Left cardiac atrium (tissue), 4 donors: Measurements from ENCODE around the gene SH2D5. TPM values are rescaled to one million over a fixed set of nuclear protein-coding genes. Genes with fewer than 3 reads are reported as not detected.

Experiments
- ATAC-seq, 2 donors: fragments of 200-7000 bp; cut with Tn5 transposase; one replicate each; pipeline ENCODE4 v1.9.1; 2020; ENCODE audit warnings: mild to moderate bottlenecking in 2 of 2, moderate library complexity in 2 of 2
- DNase-seq: peaks from one replicate; pipeline ENCODE4 v3.0.0-alpha.2; 2020
- intact Hi-C, 2 donors: fragments of 100-400 bp; cut with DNase I; formaldehyde crosslinking; loops; one replicate each; pipeline versions ENCODE4 v1.14.1 to v1.15.1; 2022 to 2023
- long read RNA-seq: library from polyadenylated mRNA; unstranded; transcript quantifications from one replicate; pipeline ENCODE4 v2.0.0, GENCODE V29; 2021
- total RNA-seq, 2 donors: library from RNA; stranded (reverse); fragmentation: NEBNext Ultra II Directional; extraction: Animal tissue kit (Norgen Biotek cat#: 25700); gene quantifications; one replicate each; pipeline ENCODE4 v1.2.1, GENCODE V29; 2021
- donor health status: DM: no; HTN: yes; CAD: no.
- donor health status: DM: no; HTN: yes; CAD: no; lungs with severe emphysema.
- donor health status: DM: yes; HTN: yes; CAD: no.
- donor health status: Dilated cardiomyopathy.

Gene SH2D5
- under 1 TPM; 0.18 to 0.44 TPM for total RNA-seq
- long read RNA-seq, partial matches to known transcripts = 0 of 1 reads
- long read RNA-seq, other reads (novel, unspliced or antisense) = 0 of 1 reads

DNA sequence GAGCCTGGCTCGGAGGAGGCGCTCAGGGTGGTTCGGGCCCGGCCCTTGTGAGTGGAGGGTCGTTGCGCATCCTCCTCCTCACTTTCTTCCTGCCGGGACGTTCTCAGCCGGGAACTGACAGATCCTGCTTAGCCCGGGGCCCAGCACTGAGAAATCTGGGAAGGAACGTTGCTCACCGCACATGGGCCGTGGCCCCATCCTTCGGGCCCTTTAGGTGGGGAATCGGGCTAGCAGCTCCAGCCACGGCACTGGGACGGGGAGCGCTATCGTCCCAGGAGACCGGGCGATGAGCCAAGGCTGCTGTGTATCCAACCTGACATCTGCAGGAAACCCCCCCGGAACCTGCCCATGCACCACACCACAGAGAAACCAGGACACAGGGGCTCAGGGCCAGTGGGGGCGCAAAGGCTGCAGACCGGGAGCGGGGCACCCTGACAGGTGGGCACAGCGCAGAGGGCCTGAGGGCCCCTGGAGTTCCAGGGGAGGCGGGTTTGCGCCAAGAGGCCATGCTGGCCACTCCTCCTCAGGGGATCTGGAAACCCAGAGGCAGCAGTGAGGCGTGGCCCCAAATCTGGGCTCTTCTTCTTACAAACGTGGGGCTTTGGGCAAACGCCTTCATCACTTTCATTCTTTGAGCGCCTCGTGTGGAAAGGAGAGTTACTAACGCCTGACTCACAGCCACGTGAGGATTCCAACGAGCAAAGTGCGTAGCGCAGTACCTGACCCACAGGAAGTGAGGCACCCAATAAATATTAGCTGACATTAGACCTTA lies at the start of gene SH2D5:
TSS of gene SH2D5 (minus strand) at position 116 of the 772 bp plus-strand sequence. CDS start 4,659 bp downstream, outside the sequence.
- ATAC-seq (peak; percentile 66 to 83), DNase-seq (peak; percentile 75)
- intact Hi-C loops = no loop called here

DNA sequence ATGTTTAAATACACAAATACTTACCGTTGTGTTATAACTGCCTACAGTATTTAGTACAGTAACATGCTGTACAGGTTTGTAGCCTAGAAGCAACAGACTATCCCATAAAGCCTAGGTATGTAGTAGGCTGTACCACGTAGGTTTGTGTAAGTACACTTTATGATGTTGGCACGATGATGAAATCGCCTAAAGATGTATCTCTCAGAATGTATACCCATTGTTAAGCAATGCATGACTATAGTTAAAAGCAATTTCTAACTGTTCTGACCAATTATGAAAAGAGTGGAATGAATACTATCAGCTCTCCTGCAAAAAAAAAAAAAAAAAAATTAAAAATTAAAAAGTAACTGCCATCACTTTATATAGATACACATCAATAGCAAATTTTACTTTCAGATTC lies 43.2 kb upstream of the SH2D5 start:
- DNase-seq = no peak
- intact Hi-C loops = no loop called here
- no peak for ATAC-seq

DNA sequence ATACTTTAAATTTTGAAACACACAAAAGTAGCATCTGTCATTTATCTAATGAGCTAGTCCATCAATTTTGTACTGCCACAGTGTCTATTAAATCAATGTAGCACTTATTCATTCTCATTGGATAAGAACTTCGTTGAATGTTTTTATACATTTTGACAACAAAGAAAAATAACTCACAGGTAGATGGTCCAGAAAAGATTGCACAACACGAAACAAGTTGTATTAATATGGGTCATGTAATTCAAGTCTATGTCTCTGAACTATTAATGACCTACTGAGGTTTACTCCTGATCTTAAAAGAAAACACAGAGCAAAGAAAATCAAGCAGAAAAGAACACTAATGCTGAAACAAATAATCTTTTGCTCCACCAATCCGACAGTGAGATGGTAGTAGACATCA lies 39.3 kb upstream of the SH2D5 start:
- ATAC-seq (no peak), DNase-seq (no peak)
- intact Hi-C loops = no loop called here

DNA sequence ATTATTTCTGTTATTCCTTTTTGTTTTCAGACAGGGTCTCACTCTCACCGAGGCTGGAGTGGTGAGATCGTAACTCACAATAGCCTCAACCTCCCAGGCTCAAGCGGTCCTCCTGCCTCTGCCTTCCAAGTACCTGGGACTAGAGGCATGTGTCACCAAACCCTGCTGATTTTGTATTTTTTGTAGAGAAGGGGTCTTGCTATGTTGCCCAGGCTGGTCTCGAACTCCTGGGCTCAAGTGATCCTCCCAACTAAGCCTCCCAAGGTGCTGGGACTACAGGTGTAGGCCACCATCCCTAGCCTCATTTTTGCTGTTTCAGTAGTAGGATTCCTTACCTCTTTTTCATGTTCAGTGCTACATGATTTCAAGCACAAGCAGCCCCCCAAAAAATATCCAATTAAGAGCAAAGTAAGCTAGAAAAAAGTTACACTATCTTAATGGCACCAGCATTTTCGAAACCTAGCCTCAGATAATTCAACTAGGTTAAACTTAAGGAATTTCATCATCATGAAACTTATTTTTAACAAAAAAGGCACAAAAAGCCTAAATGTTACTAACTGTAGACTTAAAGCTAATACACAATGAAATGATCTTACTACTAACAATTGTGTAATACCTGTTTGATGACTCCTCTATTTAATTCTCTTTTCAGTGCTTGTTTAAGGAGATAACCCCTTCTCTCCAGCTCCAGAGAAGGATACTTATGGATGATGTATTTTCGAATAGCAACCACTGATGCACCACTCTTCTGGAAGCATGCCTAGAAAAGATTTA lies 38.0 kb upstream of the SH2D5 start:
- no peak for DNase-seq

DNA sequence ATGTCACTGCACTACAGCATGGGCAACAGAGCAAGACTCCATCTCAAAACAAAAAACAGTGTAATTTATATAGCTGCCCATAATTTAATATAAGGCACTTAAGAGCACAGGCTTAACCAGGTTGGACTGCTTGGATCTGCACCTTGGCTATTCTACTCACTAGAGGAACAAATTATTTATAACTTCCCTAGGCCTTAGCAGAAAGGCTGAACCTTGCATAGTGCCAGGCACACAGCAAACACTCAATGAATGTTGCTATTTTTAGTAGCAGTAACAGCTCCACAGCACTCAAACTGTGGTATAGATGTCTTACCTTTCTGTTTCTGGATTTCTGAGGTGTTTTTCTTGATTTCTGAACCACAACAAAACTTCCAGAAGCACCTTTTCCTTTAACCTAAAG lies 34.8 kb upstream of the SH2D5 start:
- peak in 1 of 2 donors; percentile 29 for ATAC-seq
- intact Hi-C loops = no loop called here

More for the DNA sequence above, 38.0 kb upstream of the SH2D5 start:
- intact Hi-C loops = no loop called here
- no peak for ATAC-seq

DNA sequence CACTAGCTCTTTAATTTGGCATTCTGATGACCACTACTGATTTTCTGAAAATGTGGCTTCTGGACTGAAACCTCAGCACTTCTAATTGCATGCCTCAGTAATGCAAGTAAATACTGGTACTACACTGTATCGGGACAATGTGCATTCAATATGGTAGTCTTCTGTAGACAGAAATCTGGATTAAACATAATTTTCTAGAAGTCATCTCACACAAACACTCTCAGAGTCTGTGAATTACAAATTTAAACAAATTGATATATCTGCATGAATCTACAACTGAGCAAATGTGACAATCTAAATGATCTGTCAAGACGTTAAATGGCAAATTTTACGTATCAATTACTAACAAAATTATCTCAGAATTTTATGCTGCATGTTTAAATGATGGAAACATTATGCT lies 30.9 kb upstream of the SH2D5 start:
- intact Hi-C loops = no loop called here
- no peak for ATAC-seq
- no peak for DNase-seq

More for the DNA sequence above, 34.8 kb upstream of the SH2D5 start:
- DNase-seq = no peak

DNA sequence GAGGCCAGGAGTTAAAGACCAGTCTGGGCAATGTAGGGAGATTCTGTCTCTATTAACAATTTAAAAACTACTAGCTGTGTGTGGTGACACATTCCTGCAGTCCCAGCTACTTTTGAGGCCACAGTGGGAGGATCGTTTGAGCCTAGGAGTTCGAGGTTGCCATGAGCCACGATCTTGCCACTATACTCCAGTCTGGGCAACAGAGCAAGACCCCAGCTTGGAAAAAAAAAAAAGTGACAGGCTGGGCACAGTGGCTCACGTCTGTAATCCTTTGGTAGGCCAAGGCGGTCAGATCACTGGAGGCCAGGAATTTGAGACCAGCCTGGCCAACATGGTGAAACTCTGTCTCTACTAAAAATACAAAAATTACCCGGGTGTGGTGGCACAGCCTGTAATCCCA lies 27.8 kb upstream of the SH2D5 start:
- no peak for DNase-seq
- no peak for ATAC-seq
- intact Hi-C loops = no loop called here

DNA sequence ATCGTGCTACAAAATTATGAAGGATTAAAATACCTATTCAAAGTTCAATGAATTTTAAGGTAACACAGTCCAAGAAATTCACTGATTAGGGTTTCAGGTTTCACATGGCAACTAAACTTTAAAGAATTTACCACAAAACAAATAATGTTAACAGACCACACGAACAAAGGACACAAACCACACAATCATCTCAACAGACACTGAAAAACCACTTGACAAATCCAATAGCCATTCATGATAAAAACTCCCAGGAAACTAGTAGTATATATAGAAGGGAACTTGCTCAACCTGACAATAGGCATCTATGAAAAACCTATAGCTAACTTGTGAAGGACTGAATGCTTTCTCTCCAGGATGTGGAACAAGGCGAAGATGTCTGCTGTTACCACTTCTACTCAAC lies 21.1 kb upstream of the SH2D5 start:
- ATAC-seq (no peak), DNase-seq (no peak)
- intact Hi-C loops = no loop called here

DNA sequence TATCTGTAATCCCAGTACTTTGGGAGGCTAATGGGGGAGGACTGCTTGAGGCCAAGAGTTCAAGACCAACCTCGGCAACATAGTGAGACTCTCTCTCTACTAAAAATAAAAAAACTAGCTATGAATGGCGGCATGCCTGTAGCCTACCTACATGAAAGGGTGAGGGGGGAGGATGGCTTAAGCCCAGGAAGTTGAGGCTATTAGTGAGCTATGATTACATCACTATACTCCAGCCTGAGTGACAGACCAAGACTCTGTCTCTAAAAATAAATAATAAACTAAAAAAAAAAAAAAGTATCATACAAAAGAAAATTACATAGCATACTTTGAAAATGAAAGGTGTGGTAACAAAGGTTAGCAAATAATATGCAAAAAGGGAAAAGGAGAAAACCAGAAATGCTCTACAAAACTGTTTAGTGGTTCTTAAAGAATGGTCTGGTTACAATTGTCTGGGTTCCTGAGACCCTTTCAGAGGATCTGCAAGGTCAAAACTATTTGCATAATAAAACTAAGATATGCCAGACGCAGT lies 19.0 kb upstream of the SH2D5 start:
- ATAC-seq = no peak
- intact Hi-C loops = no loop called here

DNA sequence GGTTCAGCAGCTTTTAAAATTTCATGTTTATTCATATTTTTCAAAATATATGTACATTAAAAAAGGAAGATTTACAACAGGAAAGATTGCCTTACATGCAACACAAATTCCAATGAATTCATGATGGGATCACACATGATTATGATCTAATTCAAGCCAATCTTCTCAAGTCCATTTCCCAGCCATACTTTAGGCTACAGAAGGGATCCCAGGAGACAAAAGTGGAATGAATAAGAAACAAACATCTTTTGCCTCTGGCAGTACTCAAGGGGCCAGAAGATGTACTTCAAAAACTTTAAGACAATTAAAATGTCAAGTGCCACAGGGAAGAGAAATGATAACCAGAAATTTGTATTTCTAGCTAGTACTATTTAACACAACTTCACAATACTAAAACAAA lies 10.2 kb upstream of the SH2D5 start:
- intact Hi-C loops = no loop called here
- ATAC-seq (no peak), DNase-seq (no peak)

More for the DNA sequence above, 19.0 kb upstream of the SH2D5 start:
- no peak for DNase-seq

DNA sequence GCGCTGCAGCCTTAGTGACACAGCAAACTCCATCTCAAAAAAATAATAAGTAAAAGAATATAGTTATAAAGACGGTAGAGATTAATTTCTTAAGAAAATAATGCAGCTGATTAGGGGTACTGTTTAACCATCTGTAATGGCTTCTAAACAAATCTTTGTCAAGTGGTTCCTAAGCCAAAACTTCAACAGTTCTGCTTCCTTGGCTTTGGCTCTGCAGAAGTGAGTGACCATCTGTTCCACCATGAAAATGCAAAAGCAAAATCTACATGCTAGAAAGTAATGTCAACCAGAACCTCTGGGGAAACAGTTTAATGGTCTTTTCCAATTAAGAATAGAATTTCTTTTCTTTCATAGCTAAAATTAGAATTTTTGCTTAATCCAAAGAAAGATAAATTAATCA lies 8.3 kb upstream of the SH2D5 start:
- ATAC-seq (no peak), DNase-seq (no peak)
- intact Hi-C loops = no loop called here

DNA sequence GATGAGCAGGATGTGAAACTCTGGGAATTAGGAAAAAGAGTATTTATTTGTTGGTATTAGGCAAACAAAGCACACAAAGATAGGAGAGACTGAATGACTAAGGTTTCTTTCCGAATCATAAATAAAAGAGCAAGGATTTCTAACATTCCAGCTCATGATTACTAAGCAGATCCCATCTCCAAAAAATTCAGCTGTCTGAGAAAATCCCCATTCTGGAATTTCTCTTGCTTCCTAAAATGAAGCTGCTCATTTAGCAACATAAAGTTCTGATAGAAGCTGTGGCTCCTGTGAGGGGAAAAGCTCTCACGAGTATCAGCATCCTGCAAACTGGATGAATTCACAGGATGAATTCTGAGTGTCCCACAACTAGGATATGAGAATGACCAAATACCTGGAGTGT lies 6.7 kb upstream of the SH2D5 start:
- ATAC-seq (no peak), DNase-seq (no peak)
- intact Hi-C loops = no loop called here

DNA sequence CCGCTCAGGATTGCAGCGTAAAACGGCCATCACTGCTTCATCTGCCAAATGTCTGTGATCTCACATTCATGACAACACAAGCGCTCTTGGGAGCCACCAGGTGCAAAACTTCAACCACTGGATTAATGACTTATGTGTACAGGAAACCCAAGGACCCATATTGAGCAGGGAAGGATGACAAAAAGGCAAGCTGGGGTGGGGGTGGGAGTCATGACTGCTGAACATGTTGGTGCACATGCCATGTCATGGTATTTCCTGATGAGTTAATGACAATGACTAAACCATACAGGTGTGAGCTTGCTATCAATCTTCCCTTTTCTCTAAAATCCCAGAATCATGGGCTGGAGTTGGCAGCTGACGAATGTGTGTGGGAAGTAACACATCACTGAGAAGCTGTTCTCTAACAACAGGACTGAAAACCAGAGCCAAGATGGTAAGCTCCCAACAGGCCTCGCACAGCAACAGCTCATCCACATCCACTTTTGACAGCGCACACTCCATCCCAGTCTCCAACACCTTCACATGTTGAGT lies 3.1 kb upstream of the SH2D5 start:
- DNase-seq (no peak), ATAC-seq (no peak)
- intact Hi-C loops = no loop called here

DNA sequence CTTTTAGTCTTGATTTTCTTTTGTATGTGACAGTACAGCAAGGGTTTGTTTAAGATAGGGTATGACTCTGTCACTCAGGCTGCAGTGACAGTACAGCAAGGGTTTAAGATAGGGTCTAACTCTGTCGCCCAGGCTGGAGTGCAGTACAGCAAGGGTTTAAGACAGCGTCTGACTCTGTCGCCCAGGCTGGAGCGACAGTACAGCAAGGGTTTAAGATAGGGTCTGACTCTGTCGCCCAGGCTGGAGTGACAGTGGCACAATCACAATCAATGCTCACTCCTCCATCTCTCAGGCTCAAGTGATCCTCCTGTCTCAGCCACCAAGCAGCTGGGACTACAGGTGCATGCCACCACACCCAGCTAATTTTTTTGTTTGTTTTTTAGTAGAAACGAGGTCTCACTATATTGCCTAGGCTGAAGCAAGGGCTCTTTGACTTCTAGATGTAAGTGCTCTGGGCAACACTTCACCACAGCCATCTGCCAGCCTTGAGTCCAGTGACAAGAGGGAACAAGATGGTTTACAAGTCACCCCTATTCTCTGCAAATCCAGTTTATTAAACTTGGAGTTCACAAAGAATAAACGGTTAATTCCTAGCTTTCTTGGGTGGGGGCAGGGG lies 965 bp upstream of the SH2D5 start:
- ATAC-seq (peak; percentile 1 to 9), DNase-seq (no peak)
- intact Hi-C loops = no loop called here

DNA sequence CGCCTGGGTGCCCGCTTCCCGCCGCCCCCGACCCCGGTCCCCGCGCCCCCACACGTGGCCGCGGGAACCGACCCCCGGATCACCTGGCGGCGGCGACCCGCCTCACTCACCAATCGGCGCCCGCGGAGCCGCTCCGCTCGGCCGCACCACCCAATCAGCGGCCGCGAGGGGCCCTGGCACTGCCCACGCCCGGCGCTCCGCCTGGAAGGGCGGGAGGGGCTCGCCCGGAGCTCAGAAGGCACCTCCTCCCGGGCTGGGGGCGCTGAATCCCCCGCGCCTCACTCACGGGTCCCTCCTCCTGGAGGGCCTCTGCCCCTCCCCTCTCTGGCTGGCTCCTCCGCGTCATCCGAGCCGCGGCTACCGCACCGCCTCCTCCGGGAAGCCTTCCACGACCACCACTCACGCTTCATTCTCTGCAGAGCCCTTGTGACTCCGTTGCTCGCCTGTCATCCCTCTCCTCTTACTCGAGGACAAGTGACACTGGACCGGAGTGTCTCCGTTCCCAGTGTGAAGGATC lies 374 bp downstream of the SH2D5 start:
- peak; percentile 80 to 88 for ATAC-seq
- intact Hi-C loops = no loop called here

DNA sequence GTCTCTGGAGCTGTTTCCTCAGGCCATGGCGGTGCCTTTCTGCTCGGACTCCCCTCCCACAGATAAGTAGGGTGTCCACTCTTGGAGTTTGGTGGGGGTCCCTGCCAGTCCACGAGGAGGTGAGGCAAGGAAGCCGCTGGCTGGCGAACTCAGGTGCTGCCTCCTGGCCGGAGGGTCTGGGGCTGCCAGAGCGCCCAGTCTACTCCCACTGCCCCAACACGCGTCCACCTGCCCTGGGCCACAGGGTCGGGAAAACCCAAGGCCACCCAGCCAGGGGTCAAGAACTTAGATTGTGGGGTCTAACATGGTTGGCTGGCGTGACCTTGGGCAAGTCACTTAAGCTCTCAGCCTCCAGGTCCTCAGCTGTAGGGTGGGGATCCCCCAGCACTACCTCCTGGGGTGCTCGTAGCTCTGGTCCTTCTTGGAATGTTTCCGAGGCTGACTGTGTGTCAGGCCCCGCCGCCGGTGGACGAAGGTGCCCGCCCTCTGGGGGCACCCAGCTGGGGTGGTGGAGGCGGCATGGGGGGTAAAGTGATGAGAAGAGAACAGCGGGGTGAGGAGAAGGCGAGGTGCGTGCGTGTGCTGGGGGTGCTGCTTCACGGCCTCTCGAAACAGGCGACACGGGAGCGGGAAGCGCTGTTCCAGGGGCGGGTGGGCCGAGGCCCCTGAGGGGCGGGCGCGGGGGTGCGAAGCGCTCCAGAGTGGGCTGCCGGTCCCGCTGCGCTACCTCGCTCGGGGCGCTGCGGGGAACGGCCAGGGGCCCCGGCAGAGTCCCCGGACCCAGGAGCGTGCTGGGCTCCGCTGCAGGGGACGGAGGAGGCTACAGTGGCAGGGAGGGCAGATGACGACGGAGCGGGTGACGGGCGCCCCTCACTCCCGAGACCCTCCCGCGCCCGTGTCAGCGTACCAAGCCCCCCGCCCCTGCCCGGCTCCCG lies 1.2 kb downstream of the SH2D5 start:
- intact Hi-C loops = no loop called here
- DNase-seq (no peak), ATAC-seq (no peak)

More for the DNA sequence above, 374 bp downstream of the SH2D5 start:
- peak; percentile 67 for DNase-seq

DNA sequence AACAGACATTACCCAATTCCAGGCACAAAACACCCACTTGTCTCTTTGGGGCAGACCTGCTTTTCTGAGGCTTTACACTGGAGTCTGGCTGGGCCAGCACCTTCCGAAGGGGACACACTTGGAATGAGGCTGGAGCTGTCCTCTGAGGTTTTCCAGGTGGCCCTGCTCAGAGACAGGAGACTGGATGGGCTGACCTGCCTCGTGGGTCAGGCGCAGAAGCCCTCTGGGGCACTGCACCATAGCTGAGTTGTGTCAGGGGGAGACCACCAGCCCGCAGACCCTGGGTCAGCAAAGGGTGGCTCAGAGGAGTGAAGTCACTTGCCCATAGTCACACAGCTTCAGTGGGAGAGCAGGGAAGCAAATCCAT lies 1.8 kb downstream of the SH2D5 start:
- intact Hi-C loops = no loop called here
- no peak for ATAC-seq
- DNase-seq = no peak

DNA sequence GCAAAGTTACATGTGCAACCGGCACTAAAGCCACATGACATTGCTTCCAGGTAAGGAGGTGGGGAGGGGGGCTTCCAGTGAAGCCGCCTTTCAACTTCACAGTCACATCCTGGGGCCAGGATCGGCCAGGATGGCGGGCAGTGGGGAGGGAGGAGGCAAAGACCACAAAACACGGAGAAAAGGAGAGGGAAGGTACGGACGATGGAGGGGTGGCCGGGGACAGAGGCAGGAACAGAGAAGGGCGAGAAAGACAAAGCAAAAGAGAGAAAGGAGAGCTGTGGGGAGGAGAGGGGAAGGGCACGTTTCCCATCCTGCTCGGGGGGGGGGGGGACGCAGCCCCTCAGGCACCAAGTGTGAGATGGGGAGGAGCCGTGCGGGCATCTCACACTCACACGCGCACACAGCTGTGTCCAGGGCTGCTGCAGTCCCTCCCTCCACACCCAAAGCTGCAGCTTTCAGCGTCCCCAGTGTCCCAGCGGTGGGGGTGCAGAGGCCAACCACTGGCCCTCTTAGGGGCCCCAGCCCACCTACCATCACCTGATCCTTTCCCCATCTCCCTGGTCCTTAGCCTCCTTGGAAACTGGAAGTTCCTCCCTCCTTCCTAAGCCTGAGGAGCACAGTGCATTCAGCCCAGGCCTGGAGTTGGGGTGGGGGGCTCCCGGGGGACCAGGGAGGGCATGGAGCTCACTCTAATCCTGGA lies 2.4 kb downstream of the SH2D5 start:
- DNase-seq (no peak), ATAC-seq (no peak)
- intact Hi-C loops = no loop called here
